ENCODE data around the gene RPL18. TPM values are rescaled to one million over a fixed set of nuclear protein-coding genes. Genes with fewer than 3 reads are reported as not detected.

Gene RPL18
- total and polyA plus RNA-seq, 12 donors = 493 to 2,257 (median 564) TPM

DNA sequence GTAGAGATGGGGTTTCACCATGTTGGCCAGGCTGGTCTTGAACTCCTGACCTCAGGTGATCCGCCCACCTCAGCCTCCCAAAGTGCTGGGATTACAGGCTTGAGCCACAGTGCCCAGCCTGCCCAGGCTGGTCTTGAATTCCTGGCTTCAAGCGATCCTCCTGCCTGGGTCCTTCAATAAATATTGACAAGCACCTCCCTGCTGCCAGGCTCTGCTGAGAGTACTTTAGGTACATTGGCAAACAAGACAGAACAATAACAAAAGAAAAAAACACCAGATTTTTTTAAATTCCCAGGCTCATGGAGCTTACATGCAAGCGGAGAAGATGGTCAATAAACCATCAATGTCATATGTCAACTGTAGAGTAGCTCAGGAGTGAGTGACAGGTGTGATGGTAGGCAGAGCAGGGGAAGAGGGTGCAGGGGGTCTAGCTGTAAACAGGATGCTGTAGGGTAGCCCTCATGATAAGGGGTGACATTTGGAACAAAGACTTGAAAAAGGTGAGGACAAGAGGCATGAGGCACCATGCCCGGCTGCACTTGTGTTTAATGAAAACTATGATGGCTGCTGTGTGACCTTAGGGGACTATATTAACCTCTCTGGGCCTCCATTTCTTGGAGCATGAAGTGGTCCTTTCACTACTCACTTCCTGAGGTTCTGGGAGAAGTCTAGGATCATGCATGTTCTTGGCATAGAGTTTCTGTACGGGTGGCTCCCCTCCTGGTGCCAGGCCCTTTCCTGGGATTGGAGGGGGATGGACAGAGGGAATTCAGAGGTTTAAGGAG lies 47.4 kb downstream of the RPL18 start:
- peaks cover 0 to 6% (median 0%) of the 10 kb centered on the region in 7 donors for H3K27me3 ChIP-seq
- WGBS, 2 donors = 65 to 81% methylated on average over 5 of the region's 5 CpGs
- DNase-seq (no peak), ATAC-seq (no peak)
- peaks cover 0 to 14% (median 8%) of the 10 kb centered on the region in 9 donors for H3K4me1 ChIP-seq
- H3K9me3 ChIP-seq = no peaks in the 10 kb centered on the region
- H3K36me3 ChIP-seq = no peaks in the 10 kb centered on the region
- TF ChIP-seq, protein P1, sequence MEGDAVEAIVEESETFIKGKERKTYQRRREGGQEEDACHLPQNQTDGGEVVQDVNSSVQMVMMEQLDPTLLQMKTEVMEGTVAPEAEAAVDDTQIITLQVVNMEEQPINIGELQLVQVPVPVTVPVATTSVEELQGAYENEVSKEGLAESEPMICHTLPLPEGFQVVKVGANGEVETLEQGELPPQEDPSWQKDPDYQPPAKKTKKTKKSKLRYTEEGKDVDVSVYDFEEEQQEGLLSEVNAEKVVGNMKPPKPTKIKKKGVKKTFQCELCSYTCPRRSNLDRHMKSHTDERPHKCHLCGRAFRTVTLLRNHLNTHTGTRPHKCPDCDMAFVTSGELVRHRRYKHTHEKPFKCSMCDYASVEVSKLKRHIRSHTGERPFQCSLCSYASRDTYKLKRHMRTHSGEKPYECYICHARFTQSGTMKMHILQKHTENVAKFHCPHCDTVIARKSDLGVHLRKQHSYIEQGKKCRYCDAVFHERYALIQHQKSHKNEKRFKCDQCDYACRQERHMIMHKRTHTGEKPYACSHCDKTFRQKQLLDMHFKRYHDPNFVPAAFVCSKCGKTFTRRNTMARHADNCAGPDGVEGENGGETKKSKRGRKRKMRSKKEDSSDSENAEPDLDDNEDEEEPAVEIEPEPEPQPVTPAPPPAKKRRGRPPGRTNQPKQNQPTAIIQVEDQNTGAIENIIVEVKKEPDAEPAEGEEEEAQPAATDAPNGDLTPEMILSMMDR (IDR thresholded peaks at IDR 0.05) = no peak
- H3K27ac ChIP-seq = no peak overlapping the region
- H3K4me3 ChIP-seq = no peak overlapping the region
- intact Hi-C loops (cut with DNase I) = no loop called here

DNA sequence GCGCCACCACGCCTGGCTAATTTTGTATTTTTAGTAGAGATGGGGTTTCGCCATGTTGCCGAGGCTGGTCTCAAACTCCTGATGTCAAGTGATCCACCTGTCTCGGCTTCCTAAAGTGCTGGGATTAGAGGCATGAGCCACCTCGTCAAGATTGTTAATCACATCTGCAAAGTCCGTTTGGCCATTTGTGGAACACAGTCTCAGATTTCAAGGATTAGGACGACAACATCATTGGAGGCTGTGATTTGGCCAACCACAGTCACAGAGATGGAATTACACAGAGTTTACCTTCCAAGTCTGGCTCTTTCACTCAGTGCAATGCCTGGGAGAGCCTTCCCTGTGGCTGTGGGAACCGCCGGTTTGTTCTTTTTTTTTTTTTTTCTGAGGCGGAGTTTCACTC lies 49.2 kb downstream of the RPL18 start:
- intact Hi-C loops (cut with DNase I) = no loop called here
- no peaks in the 10 kb centered on the region for H3K9me3 ChIP-seq
- H3K4me1 ChIP-seq = peaks cover 0 to 14% (median 8%) of the 10 kb centered on the region in 9 donors
- TF ChIP-seq, protein P1 (IDR thresholded peaks at IDR 0.05) = no peak
- no peak overlapping the region for H3K4me3 ChIP-seq
- H3K36me3 ChIP-seq = no peaks in the 10 kb centered on the region
- WGBS, 2 donors = 56 to 61% methylated on average over 11 of the region's 11 CpGs
- H3K27me3 ChIP-seq = peaks cover 0 to 6% (median 0%) of the 10 kb centered on the region in 7 donors
- ATAC-seq (no peak), DNase-seq (no peak)
- H3K27ac ChIP-seq = no peak overlapping the region

DNA sequence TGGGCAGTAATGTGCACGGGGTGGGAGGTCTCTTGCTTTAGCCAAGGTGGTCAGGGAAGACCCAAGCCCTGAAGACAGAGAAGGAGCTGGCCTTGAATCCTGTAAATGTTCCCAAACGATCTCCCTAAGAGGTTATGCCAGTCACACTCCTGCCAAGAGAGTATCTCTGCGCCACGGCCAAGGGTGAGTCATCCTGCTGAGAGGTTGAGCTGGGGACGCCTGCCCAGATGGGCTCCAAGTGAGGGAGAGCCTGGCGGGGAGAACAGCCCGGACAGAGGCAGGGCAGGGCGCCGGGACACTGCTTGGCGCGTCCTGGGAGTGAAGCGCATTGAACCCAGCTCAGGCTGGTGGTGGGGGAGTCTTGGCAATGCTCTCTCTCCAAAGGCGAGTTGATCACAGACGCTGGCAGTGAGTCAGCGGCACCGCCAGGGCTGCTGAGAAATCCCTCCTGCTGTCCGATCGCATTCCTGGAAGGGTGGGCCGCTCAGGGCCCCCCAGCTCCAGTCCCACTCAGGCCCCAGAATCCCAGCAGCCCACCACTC lies 50.6 kb downstream of the RPL18 start:
- DNase-seq (peak; percentile 80 to 84), ATAC-seq (peak; percentile 95 to 100 (median 98))
- Histone ChIP-seq H3K4me3 (peak overlapping the region in 1 of 10 donors; percentile 17), H3K4me1 (peaks cover 0 to 14% (median 8%) of the 10 kb centered on the region in 9 donors), H3K27me3 (peaks cover 0 to 6% (median 0%) of the 10 kb centered on the region in 7 donors), H3K36me3 (no peaks in the 10 kb centered on the region), H3K27ac (peak overlapping the region in 9 of 10 donors; percentile 16 to 76 (median 65)), H3K9me3 (no peaks in the 10 kb centered on the region)
- intact Hi-C loops (cut with DNase I) = no loop called here
- WGBS, 2 donors = 2 to 6% methylated on average over 19 of the region's 19 CpGs
- TF ChIP-seq, protein P1 (IDR thresholded peaks at IDR 0.05) = no peak

Other genes with a start within 250 kb of the RPL18 start
- 10 to 100 TPM; 63.2 to 95.2 (median 73.2) TPM for gene KDELR1, start 227.6 kb downstream of the RPL18 start, total RNA-seq
- 10 to 100 TPM; 55.1 to 96.0 TPM for gene KDELR1, start 227.6 kb downstream of the RPL18 start, polyA plus RNA-seq
- gene GRIN2D, start 225.5 kb downstream of the RPL18 start, total RNA-seq = 1 to 10 TPM in 1 of 10 donors, under 1 TPM in 9; 0.04 to 1.0 (median 0.19) TPM
- gene GRIN2D, start 225.5 kb downstream of the RPL18 start, polyA plus RNA-seq = under 1 TPM; 0.22 to 0.23 TPM
- 10 to 100 TPM; 13.2 to 26.2 (median 17.0) TPM for gene GRWD1, start 173.2 kb downstream of the RPL18 start, total RNA-seq
- gene GRWD1, start 173.2 kb downstream of the RPL18 start, polyA plus RNA-seq = 10 to 100 TPM in 1 of 2 donors, 1 to 10 TPM in 1; 5.6 to 22.8 TPM
- gene KCNJ14, start 163.6 kb downstream of the RPL18 start, total RNA-seq = under 1 TPM; 0.13 to 0.52 (median 0.30) TPM
- under 1 TPM; 0.29 to 0.43 TPM for gene KCNJ14, start 163.6 kb downstream of the RPL18 start, polyA plus RNA-seq
- gene CYTH2, start 149.8 kb downstream of the RPL18 start, total RNA-seq = 10 to 100 TPM; 25.8 to 40.4 (median 32.2) TPM
- 10 to 100 TPM; 28.2 to 41.9 TPM for gene CYTH2, start 149.8 kb downstream of the RPL18 start, polyA plus RNA-seq
- 1 to 10 TPM in 4 of 10 donors, under 1 TPM in 6; 0.40 to 1.3 (median 0.88) TPM for gene LMTK3, start 107.3 kb downstream of the RPL18 start, total RNA-seq
- 1 to 10 TPM in 1 of 2 donors, under 1 TPM in 1; 0.12 to 1.5 TPM for gene LMTK3, start 107.3 kb downstream of the RPL18 start, polyA plus RNA-seq
- under 1 TPM in 3 of 10 donors, not detected in 7; 0.42 to 0.70 (median 0.42) TPM for gene SULT2B1, start 67.0 kb downstream of the RPL18 start, total RNA-seq
- under 1 TPM; 0.13 to 0.44 TPM for gene SULT2B1, start 67.0 kb downstream of the RPL18 start, polyA plus RNA-seq
- gene SPACA4, start 12.4 kb downstream of the RPL18 start, total RNA-seq = not detected
- not detected for gene SPACA4, start 12.4 kb downstream of the RPL18 start, polyA plus RNA-seq
- gene FAM83E, start 4.1 kb downstream of the RPL18 start, total RNA-seq = not detected
- gene FAM83E, start 4.1 kb downstream of the RPL18 start, polyA plus RNA-seq = under 1 TPM in 1 of 2 donors, not detected in 1; 0.01 TPM
- 10 to 100 TPM in 2 of 10 donors, 1 to 10 TPM in 8; 5.7 to 13.0 (median 7.7) TPM for gene SPHK2, start 328 bp upstream of the RPL18 start, total RNA-seq
- gene SPHK2, start 328 bp upstream of the RPL18 start, polyA plus RNA-seq = 10 to 100 TPM in 1 of 2 donors, 1 to 10 TPM in 1; 8.7 to 15.9 TPM
- 10 to 100 TPM in 8 of 10 donors, 1 to 10 TPM in 2; 2.4 to 30.0 (median 12.8) TPM for gene DBP, start 18.2 kb upstream of the RPL18 start, total RNA-seq
- gene DBP, start 18.2 kb upstream of the RPL18 start, polyA plus RNA-seq = 10 to 100 TPM in 1 of 2 donors, 1 to 10 TPM in 1; 5.8 to 11.6 TPM
- 1 to 10 TPM; 1.8 to 9.6 (median 3.8) TPM for gene CA11, start 27.0 kb upstream of the RPL18 start, total RNA-seq
- 10 to 100 TPM in 1 of 2 donors, 1 to 10 TPM in 1; 3.2 to 24.5 TPM for gene CA11, start 27.0 kb upstream of the RPL18 start, polyA plus RNA-seq
- gene NTN5, start 53.8 kb upstream of the RPL18 start, total RNA-seq = under 1 TPM in 6 of 10 donors, not detected in 4; 0.17 to 0.68 (median 0.28) TPM
- under 1 TPM; 0.17 to 0.37 TPM for gene NTN5, start 53.8 kb upstream of the RPL18 start, polyA plus RNA-seq
- not detected for gene FUT2, start 76.8 kb upstream of the RPL18 start, total RNA-seq
- gene FUT2, start 76.8 kb upstream of the RPL18 start, polyA plus RNA-seq = under 1 TPM in 1 of 2 donors, not detected in 1; 0.07 TPM
- 1 to 10 TPM; 1.9 to 7.5 (median 3.4) TPM for gene MAMSTR, start 100.5 kb upstream of the RPL18 start, total RNA-seq
- gene MAMSTR, start 100.5 kb upstream of the RPL18 start, polyA plus RNA-seq = 1 to 10 TPM; 2.4 to 6.4 TPM
- gene RASIP1, start 121.4 kb upstream of the RPL18 start, total RNA-seq = 10 to 100 TPM; 13.6 to 23.5 (median 15.4) TPM
- 10 to 100 TPM; 19.9 to 27.3 TPM for gene RASIP1, start 121.4 kb upstream of the RPL18 start, polyA plus RNA-seq
- under 1 TPM in 9 of 10 donors, not detected in 1; 0.12 to 0.95 (median 0.68) TPM for gene IZUMO1, start 127.7 kb upstream of the RPL18 start, total RNA-seq
- 1 to 10 TPM in 1 of 2 donors, under 1 TPM in 1; 0.39 to 1.3 TPM for gene IZUMO1, start 127.7 kb upstream of the RPL18 start, polyA plus RNA-seq
- gene FUT1, start 133.5 kb upstream of the RPL18 start, total RNA-seq = 1 to 10 TPM; 1.8 to 5.7 (median 2.7) TPM
- 1 to 10 TPM; 2.2 to 5.4 TPM for gene FUT1, start 133.5 kb upstream of the RPL18 start, polyA plus RNA-seq
- not detected for gene FGF21, start 136.3 kb upstream of the RPL18 start, total RNA-seq
- not detected for gene FGF21, start 136.3 kb upstream of the RPL18 start, polyA plus RNA-seq
- 10 to 100 TPM; 49.9 to 77.8 (median 65.2) TPM for gene BCAT2, start 191.9 kb upstream of the RPL18 start, total RNA-seq
- 10 to 100 TPM; 43.7 to 96.7 TPM for gene BCAT2, start 191.9 kb upstream of the RPL18 start, polyA plus RNA-seq
- 1 to 10 TPM; 1.1 to 5.3 (median 3.1) TPM for gene HSD17B14, start 217.3 kb upstream of the RPL18 start, total RNA-seq
- gene HSD17B14, start 217.3 kb upstream of the RPL18 start, polyA plus RNA-seq = 1 to 10 TPM; 2.4 to 2.7 TPM
- gene PLEKHA4, start 249.4 kb upstream of the RPL18 start, total RNA-seq = 10 to 100 TPM; 18.5 to 70.6 (median 25.1) TPM
- gene PLEKHA4, start 249.4 kb upstream of the RPL18 start, polyA plus RNA-seq = 10 to 100 TPM; 29.3 to 29.5 TPM